ENCODE data around the gene TCF21. TPM values are rescaled to one million over a fixed set of nuclear protein-coding genes. Genes with fewer than 3 reads are reported as not detected.

TCF21 gene
- total RNA-seq, 1 donor from 2014 or later: 0.31 TPM

DNA sequence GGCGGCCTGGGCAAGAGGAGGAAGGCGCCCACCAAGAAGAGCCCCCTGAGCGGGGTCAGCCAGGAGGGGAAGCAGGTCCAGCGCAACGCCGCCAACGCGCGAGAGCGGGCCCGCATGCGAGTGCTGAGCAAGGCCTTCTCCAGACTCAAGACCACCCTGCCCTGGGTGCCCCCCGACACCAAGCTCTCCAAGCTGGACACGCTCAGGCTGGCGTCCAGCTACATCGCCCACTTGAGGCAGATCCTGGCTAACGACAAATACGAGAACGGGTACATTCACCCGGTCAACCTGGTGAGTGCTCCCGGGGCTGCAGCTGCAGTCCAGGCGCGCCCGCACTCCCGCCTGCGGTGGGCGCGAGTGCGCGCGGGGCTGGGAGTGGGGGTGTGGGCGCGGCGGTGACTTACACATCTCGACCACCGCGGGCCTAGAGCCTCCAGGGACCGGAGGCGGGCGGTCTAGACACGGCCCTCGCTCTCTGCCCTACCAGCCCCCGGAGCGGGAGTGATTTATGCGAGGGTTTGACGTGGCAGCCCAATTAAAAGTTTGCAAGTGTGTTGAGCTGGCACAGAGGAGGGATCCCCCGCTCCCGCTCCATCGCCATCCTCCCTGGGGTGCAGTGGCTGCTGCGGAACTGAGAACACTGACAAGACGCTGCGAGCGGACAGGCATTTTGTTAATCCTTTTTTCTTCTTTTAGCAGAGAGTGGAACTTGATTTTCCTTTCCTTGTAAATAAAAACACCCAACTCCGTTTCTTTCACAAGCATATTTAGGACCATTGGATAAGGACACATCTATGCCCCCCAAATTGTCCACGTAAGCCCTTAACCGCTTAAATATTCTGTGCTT lies 867 bp downstream of the TCF21 start:
- DNase-seq: peak; percentile 25

DNA sequence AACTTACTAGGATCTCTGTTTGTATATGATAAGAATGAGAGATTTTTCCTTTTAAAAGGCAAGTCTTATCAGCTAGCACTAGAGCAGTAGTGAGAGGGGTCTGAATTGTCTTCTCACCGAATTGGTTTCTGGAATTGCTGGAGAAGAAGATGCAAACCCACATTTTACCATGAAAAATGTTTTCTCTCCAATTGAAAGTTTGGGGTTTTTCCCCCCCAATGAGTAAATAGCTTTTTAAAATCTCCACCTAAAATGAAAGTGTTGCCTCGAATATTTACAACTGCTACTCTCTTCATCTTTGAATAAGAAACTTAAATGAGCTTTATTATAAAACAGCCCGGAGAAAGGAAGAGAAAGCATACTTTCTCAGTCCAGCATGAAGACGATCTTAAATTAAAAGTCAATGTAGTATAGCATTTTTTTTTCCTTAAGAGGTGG lies 1.8 kb downstream of the TCF21 start:
- peak; percentile 43 for DNase-seq

DNA sequence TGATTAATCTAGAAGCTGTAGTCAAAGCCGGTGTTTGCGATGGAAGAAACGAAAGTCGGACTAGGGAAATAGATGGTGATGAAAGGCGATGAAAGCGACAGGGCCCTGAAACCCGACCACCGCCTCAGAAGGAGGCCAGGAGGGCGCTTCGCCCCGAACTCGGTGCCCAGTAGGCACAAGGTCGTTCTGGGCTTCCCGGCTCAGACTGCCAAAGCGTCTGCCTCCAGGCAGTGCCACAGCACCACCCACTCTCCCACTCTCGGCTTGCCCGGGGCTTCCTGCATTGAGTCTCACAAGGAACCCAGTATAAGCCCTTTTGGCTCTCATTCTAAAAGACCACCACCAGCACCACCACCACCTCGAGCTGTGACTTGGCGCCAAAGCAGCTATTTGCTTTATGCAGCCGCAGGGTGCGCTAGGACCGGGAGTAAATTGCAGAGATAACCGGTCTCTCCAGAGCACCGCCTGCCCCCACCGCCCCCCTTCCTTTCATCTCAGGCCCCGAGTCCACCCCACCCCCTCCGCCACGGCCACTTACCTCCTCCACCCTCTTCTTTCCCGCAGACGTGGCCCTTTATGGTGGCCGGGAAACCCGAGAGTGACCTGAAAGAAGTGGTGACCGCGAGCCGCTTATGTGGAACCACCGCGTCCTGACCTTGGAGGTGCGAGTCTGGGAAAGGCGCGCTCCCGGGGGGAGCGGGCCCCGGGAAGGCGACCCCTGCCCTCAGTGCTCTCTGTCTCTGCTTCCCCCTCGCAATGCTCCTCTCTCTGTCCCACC lies 2.4 kb downstream of the TCF21 start:
- DNase-seq: peak; percentile 53

DNA sequence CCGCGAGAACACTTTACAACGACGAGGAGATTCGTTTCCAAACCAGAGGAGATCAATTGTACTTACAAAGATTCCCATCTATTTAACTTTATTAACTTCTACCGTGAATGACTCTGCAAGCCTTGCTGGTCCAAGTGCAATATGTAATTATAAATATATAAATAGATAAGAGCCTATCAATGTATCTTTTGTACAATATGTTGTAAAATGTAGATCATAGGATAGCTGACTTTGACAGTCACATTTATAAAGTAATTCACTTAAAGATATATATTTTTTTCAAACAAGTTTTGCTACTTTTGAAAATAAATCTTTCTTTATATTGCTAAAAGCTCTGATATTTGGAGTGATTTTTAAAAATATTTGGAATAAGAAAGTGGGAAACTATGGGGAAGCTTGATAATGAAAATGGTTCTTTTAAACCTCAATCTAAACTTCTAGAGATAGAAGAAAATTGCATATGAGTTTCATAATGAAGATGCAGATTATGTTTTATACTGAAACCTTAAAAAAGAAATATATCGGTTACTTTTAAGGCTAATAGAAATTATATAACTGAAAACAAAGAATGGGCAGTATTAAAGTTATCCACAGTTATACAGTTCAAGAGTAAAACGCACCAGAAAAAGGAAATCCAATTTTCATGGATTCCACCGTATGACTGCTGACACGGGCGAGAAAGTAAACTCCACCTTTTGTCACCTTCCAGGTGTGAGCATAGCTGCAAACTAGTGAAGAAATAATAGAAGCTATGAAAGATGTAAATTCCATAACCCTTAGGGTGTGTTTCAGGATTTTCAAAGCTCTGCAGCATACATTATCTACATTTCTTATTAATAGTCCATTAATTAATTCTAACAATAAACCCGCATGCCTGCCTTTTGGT lies 3.3 kb downstream of the TCF21 start:
- peak; percentile 32 for DNase-seq

DNA sequence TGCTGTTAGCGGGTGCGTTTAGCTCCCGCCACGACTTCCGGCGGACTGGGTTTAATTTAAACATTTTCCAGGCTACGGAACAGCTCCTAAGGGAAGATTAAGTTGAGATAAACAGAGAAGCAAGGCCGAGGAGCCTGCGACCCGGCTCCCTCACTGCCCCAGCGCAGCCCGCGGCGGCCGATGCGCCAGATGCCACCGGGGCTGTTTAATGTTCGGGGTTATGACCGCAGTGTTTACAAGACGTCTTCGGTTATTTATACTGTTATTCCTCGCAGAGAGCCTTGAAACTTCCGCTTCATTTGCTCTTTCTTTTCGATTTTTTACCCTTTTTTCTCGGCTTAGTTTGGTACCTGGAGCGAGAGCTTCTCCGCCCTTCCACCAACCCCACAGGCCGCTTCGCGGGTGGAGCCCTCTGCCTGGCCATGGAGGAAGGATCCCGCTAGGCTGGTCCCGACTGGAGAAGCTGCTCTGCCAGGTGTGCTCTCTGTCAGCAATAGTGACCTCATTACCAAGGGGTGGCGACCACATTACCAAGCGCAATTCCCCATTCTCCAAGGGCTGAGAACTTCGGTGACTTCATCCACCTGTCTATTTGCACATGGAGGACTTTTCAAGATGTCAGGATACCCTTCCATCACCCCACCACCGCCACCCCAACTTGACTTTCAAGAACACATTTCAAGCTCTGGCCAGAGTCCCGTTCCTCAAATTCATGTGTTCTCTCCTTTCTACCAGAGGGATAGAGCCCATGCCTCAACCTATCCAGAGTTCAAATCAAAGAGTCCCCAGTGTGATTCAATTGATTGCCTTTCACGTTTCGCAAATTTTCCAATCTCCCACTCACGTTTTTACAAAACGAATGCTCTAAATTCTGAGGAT lies 4.1 kb downstream of the TCF21 start:
- peak; percentile 35 for DNase-seq

DNA sequence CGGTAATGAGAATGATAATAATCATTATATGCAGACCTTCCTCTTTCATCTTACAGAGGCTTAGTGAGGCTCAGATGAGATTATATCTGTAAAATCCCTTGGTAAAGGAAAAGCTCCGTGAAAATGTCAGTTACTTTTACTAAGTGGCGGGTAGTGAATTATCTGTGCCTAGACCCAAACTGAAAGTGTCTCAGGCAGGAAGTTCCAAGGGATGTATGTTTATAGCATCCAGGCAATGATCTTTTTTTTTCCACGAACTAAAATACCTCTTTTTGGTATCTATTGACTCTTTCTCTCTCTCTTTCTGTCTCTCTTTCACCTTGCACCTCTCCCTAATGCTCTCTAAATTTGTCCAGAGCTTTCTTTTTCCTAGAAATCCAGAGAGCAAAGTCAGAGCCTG lies 5.0 kb downstream of the TCF21 start:
- no peak for DNase-seq

DNA sequence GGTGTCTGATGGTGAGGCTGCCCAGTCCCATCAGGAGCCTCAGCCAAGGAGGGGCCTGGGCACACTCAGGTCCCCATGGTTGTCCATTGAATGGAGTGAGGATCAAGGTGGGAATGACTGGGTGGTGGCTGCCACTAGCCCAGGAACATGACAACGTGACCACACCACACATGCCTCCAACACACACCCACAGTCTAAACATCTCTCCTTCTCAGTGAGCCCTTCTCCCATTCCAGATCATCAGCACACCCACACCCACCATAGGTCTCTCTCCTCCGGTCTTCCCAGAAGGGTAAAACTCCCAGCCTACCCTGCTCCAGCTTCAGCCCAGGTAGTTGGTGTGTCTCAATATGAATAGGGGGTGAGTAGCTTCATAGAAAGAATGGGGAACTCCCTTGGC lies 5.5 kb downstream of the TCF21 start:
- DNase-seq: no peak

DNA sequence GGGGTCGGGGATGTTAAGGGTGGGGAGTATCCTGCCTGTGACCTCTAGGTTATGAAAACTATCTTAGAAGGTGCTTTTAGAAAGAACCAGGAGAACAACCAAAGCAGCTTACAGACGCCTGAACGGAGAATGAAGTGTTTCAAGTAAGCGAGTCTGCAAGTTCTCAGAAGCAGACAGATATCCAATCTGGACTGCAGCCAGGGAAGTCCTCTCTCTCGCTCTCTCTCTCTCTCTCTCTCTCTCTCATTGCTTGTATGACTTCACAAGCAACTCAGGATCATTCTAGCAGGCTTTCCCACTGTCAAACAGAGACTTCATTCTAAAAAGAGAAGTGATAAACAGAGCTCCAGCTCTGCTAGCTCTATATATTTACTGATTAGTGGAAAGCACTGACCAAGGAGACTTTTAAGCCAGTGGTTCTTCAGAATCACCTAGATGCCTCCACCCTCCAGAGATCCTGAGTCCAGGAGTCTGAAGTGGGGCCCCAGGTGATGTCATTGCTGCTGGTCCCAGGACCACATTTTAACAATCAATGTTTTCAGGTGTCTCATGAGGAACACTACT lies 6.0 kb downstream of the TCF21 start:
- DNase-seq: peak; percentile 69

DNA sequence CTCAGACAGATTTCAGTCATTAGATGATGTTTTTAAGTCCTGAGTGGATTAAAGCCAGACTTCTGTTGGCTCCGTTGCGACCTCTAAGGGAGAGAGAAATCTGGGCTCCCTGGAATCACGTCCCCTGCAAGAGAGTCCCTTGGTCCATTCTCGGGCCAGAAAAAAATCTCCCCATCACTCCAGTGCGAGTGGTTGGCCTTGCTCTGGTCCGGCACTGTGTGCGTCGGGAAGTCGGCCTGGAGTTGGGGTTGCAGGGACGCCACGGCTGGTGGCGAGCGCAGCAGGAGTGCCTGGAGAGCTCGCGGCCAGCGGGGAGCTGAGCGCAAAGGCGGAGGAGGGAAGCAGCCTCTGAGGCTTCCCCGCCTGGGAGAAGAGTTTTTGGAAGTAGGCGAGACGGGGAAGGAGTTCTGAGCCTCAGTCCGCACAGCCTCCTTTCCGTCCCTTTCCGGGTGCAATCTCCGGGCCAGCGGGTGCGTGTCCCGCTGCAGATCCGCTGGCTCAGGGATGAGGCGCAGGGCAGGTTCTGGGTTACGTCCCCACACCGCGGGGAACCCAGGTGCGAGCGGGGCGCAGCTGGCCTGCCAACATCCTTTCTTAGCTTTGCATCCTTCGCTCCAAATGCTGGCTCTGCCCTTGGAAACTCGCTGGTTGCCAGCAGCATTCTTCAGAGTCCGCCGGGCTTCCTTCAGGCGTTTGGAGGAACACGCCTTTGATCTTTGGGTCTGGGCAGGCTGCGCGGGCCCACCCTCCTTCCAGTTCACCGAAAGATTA lies 6.8 kb downstream of the TCF21 start:
- peak; percentile 22 for DNase-seq

DNA sequence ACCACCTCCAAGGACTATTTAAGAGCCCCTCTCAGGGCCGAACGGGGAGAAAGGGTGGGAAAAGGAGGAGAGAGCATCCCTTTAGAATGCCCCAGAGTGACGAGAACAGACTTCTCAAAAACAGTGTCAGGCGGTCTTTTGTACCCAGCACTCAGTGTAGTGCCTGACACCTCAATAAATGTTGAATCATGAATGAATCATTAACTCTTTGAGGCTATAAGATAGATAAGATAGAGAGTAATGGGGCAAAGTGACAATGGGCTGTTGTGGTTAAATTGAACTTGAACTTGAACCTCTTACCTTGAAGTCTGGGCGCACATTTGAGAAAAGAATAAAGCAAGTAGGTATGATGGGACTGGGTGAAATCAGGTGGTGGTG lies 7.4 kb downstream of the TCF21 start:
- no peak for DNase-seq

DNA sequence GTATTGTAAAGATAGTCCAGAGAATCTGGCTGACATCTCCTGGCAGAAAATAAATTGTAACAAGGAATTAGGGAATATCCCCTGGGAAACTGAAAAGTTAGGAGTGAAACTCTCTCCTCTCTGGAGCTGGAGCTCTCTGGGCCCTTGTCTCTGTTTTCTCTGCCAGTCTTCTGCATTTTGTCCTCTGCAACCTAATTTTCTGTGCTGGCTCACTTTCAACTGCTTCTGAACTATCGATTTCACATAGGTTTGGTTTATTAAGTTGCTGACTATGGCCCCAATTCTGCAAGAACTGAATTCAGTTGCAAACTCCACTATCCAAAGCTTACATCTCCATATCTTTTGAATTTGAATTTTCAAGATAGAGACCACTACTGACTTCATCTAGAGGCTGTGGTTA lies 9.3 kb downstream of the TCF21 start:
- no peak for DNase-seq

DNA sequence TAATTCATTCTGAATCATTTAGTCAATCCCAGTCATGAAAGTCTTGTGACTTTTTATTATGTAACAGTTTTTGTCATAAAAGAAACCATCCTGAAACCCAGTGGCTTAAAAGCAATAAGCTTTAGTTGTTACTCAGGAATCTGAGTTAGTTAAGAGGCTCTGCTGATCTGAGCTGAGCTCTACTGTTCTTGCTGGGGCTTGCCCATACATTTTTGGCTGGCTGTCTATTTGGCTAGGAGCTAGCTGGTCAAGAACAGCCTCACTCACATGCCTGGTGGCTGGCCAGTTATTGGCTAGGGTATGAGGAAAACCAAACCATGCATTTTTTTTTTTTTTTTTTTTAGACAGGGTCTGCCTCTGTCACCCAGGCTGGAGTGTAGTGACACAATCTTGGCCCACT lies 10.6 kb downstream of the TCF21 start:
- DNase-seq: no peak

DNA sequence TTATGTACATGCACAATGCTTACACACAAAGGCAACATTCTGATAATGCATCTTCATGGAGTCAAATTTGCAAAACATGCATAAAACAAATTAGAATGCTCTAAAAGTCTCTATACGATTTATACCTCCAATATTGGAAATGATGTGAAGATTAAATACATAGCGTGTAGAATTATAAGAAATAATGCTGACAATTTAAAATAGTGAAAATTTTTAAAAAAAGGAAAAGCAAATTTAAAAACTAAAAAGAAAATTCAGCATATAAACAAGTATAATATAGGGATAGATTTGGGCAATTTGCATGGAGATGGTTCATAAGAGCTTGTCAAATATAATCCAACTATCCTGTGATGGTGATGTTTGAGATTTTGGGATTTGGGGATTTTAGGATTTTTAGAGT lies 14.9 kb downstream of the TCF21 start:
- no peak for DNase-seq

DNA sequence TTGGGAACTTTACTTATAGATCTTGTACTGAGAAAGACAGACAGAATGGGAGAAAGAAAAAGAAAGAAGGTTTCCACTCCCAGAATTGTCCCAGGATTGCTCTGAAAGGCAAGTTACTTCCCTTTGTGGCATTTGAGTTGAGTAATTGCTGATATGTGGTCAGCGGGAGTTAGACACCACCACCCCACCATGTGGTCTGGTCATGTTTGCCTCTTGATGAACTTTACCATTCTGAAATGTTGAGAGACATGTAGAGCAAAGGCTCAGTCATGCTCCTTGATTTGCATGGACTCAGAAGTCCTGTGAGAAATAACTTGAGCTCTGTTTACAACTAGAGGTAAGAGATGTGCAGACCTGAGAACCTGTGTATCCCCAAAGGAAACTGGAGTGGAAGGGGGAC lies 17.1 kb downstream of the TCF21 start:
- no peak for DNase-seq

DNA sequence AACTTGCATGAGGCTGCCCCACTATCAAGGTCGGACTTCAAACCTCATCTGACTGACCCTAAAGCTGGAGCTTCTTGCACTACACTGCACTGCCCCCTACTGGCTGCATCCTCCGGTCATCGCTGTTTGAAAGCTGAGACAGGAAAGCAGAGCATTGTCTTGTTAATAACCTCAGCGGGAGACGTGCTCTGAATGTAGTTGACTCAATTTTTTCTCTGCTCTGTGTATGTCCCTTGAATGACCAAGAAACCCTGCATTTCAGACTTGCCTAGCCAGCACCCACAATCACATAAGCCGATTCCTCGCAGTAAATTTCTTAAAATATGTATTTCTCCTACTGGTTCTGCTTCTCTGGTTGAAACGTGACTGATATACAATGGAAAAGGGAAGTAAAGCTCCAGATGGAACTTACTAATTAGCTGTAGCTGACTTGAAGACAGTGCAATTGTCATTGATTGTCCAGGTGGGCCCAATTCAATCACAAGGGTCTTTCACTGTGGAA lies 27.8 kb downstream of the TCF21 start:
- peak; percentile 93 for DNase-seq

DNA sequence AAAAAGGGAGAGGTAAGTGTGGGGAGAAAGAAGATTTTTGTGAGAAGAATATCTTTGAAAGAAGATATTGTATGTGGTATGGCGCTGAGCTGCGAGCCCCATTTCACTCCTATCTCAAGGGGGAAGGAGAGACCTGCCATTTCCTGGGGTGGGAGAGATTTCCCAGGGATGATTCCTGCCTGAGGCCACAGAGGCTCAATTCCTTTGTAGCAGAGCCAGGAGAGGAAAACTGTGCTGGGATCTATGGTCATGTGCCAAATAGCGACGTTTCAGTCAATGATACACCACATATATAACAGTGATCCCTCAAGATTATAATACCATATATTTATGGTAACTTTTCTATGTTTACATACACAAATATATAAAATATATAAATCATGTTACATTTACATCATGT lies 28.9 kb downstream of the TCF21 start:
- no peak for DNase-seq

DNA sequence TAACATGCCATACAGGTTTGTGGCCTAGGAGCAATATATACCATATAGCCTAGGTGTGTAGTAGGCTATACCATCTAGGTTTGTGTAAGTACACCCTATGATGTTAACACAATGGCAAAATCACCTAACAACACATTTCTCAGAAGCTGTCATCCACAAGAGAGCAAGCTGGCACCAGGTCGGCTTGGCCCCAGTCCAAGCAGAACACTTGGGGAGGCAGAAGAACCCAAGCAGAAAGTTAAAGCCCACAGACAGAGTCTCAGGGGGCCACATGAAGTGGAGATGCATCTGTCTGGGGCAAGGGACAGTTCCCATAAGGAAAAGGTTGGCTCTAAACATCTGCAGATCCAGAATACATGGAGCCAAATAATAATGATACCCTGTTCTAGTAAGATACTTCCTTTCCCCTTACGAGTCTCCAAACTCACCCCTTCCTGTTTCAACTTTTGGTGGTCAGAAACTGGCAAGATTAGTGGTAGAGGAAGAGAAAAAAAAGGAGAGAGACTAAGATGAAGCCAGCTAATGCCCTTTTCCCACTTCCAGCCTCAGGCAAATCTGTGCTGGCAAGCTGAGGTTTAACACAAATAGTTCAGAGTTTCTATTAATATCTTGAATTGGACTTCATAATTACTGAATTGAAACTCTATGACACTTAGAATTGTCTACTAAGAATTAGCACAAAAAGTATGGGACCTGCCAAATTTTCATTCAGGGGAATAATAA lies 29.5 kb downstream of the TCF21 start:
- no peak for DNase-seq

DNA sequence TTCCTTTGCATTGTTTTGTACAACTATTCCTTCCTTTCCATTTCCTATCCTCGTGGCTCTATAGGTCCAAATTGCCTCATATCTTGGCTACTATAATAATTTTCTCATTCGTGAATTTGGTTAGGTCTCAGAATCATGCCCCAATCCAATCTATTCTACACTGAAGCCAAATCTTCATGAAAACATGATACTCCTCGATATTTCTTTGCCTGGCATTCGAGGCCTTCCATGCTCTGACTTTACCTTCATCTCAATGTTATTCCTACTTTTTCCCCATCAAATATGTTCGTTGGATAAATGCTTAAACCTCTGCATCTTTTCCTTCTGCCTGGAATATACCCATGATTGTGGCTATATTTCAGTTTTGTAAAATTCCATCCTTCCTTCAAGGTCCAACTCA lies 30.4 kb downstream of the TCF21 start:
- no peak for DNase-seq

DNA sequence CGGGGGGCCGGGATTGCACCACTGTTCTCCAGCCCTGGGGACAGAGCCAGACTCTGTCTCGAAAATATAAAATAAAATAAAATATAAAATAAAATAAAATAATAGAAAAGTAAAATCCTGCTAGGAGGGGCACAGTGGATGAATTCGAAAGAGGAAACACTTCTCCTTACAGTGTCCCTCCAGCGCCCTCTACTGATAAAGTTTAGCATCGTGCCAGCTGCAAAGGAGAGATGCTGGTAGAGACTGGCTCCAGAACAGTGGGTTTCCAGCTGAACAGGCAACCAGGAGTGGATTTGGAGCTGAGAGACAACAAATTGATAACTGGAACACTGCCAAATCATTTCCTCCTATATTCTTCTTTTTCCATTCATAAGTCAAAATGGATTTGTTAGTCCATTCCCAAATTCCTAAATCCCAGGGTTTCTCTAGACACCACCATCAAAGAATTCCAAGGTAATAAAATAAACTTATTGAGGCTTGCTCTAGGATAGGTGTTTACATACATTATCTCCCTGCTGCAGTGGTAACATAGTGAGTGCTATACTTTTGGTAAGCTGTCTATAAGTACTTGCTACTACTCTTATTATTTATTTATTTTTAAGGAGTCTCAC lies 32.4 kb downstream of the TCF21 start:
- peak; percentile 90 for DNase-seq

All from tongue (tissue), 2 donors.